CD4-positive, alpha-beta T cell (primary cell): ENCODE measurements around the gene ECI2. TPM values are rescaled to one million over a fixed set of nuclear protein-coding genes. Genes with fewer than 3 reads are reported as not detected.

Experiments
- ATAC-seq: fragments of 200-7000 bp; cut with Tn5 transposase; one replicate; pipeline ENCODE4 v1.10.0; 2022; ENCODE audit warnings: mild to moderate bottlenecking; ENCODE audit not compliant: poor library complexity
- CTCF ChIA-PET: fragments of 350-600 bp; sonication (Branson Sonifier 250); formaldehyde crosslinking; loops from one replicate; lab custom pipeline; 2021; ENCODE audit warnings: antibody characterized with exemption, inconsistent platforms; lab: Charles Lee
- POLR2A ChIA-PET: fragments of 350-600 bp; sonication (Branson Sonifier 250); formaldehyde crosslinking; loops from one replicate; lab custom pipeline; 2021; ENCODE audit warnings: antibody characterized with exemption, inconsistent platforms; lab: Charles Lee
- DNase-seq, 14 experiments: peaks; one replicate each; pipeline ENCODE4 v3.0.0-alpha.2; 2013 to 2020; ENCODE audit warnings: mixed read lengths in 2 of 14
- H3K27ac ChIP-seq, 2 donors: one replicate each; pipeline versions ENCODE4 v1.5.1 to v1.7.0; 2013; ENCODE audit warnings: low read length in 2 of 2, low read depth in 1 of 2, mild to moderate bottlenecking in 1 of 2
- H3K27me3 ChIP-seq, 2 experiments: 1 replicate in 1 of 2; 2 replicates in 1 of 2; pipeline versions ENCODE4 v1.6.1 to v1.7.0; 2013; ENCODE audit warnings: low read length in 2 of 2, control low read depth in 1 of 2, mild to moderate bottlenecking in 1 of 2, moderate library complexity in 1 of 2; ENCODE audit not compliant: insufficient read depth in 2 of 2, control insufficient read depth in 1 of 2
- H3K36me3 ChIP-seq: one replicate; pipeline ENCODE4 v1.6.1; 2013; ENCODE audit warnings: low read length, control low read depth; ENCODE audit not compliant: insufficient read depth
- H3K4me1 ChIP-seq: one replicate; pipeline ENCODE4 v1.6.1; 2013; ENCODE audit warnings: low read length, control low read depth; ENCODE audit not compliant: insufficient read depth
- H3K4me3 ChIP-seq: one replicate; pipeline ENCODE4 v1.5.1; 2013; ENCODE audit warnings: mild to moderate bottlenecking, low read length, moderate library complexity
- H3K9me3 ChIP-seq, 2 experiments: 1 replicate in 1 of 2; 2 replicates in 1 of 2; pipeline versions ENCODE4 v1.6.1 to v1.7.0; 2013; ENCODE audit warnings: low read length in 2 of 2, mild to moderate bottlenecking in 2 of 2, control low read depth in 1 of 2, moderate library complexity in 1 of 2; ENCODE audit not compliant: control insufficient read depth in 1 of 2, insufficient read depth in 1 of 2
- H3K27ac Mint-ChIP-seq: one replicate; pipeline ENCODE4 v1.8.0; 2020; ENCODE audit warnings: mixed read lengths
- H3K27me3 Mint-ChIP-seq: one replicate; pipeline ENCODE4 v1.8.0; 2021; ENCODE audit warnings: mixed read lengths
- H3K36me3 Mint-ChIP-seq: one replicate; pipeline ENCODE4 v1.8.0; 2021; ENCODE audit warnings: low read depth, mixed read lengths
- H3K4me1 Mint-ChIP-seq: one replicate; pipeline ENCODE4 v1.8.0; 2021; ENCODE audit warnings: low read depth, mixed read lengths
- H3K4me3 Mint-ChIP-seq: one replicate; pipeline ENCODE4 v1.8.0; 2020; ENCODE audit warnings: mild to moderate bottlenecking, mixed read lengths
- H3K9me3 Mint-ChIP-seq: one replicate; pipeline ENCODE4 v1.8.0; 2020; ENCODE audit warnings: mixed read lengths
- intact Hi-C, 2 experiments: fragments of 100-400 bp; cut with DNase I in 1 of 2; cut with micrococcal nuclease in 1 of 2; formaldehyde crosslinking; loops; one replicate each; pipeline versions ENCODE4 v1.15.1 to v1.9.0; 2023 to 2025; cut with DNase I, micrococcal nuclease
- total RNA-seq, 174 experiments: library from RNA in 2 of 174; stranded (reverse) in 2 of 174; gene quantifications; one replicate each; pipeline ENCODE4 v1.2.3 and lab custom pipeline; 2021 to 2026
- TF ChIP-seq, protein P1 (sequence below): fragments of 200-600 bp; IDR thresholded peaks from one replicate; pipeline ENCODE4 v1.8.0; 2022; ENCODE audit warnings: antibody characterized with exemption, mild to moderate bottlenecking

The ECI2 gene
- total RNA-seq, 2 experiments from 2014 or later, result 25.6 to 30.1 TPM

DNA sequence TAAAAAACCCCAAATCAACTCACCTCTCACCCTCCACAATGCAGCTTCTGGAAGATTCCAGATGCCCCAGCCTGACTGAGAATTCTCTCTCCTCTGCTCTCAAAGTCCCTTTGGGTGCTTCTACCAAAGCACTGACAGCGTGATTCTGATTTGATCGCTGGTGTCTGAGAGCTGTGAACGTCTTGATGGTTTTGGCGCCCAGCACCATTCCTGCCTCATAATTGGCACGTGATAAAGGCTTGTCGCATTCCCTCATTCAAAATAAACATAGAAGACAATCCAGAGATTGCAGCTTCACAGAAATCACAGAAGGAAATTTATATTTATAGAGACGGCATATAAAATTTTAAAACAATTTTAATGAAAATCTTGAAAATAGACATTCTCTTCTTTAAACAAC is 24.1 kb upstream of the ECI2 start:
- H3K4me1 ChIP-seq, result no peaks in the 10 kb centered on the region
- DNase-seq, result no peak
- ATAC-seq, result no peak
- Mint-ChIP-seq H3K27me3 (no peaks in the 10 kb centered on the region), H3K4me3 (no peak overlapping the region), H3K9me3 (no peaks in the 10 kb centered on the region), H3K36me3 (no peaks in the 10 kb centered on the region), H3K4me1 (peaks cover 5% of the 10 kb centered on the region), H3K27ac (no peak overlapping the region)
- H3K27ac ChIP-seq, result no peak overlapping the region
- no peaks in the 10 kb centered on the region for H3K9me3 ChIP-seq
- H3K4me3 ChIP-seq, result no peak overlapping the region
- TF ChIP-seq, protein P1, sequence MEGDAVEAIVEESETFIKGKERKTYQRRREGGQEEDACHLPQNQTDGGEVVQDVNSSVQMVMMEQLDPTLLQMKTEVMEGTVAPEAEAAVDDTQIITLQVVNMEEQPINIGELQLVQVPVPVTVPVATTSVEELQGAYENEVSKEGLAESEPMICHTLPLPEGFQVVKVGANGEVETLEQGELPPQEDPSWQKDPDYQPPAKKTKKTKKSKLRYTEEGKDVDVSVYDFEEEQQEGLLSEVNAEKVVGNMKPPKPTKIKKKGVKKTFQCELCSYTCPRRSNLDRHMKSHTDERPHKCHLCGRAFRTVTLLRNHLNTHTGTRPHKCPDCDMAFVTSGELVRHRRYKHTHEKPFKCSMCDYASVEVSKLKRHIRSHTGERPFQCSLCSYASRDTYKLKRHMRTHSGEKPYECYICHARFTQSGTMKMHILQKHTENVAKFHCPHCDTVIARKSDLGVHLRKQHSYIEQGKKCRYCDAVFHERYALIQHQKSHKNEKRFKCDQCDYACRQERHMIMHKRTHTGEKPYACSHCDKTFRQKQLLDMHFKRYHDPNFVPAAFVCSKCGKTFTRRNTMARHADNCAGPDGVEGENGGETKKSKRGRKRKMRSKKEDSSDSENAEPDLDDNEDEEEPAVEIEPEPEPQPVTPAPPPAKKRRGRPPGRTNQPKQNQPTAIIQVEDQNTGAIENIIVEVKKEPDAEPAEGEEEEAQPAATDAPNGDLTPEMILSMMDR, result no peak
- ChIA-PET CTCF (no interaction called here), POLR2A (no interaction called here)
- intact Hi-C loops, result loop anchor here in 1 of 2 experiments (5.0 kb wide), 4 partner anchors 37 to 882 kb away; no protein-coding TSS in a partner anchor
- no peaks in the 10 kb centered on the region for H3K27me3 ChIP-seq
- H3K36me3 ChIP-seq, result no peaks in the 10 kb centered on the region

DNA sequence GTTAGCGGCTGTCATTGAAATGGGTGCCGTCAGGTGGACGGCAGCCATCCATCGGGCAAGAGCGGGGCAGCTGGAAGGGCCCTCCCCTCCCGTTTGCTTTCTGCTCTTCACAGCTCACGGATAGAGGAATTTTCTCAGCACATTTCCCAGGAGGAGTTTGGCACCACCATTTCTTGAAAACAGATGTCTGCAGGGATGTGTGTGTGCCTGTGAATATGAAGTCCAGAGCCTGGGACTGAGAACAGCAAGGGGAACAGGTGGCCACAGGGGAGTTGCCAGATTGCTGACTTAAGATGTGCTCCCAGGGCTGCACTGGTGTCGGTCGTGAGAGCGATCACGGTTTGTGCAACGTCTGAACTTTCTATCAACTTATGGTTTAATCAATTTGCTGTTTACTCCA is 22.1 kb upstream of the ECI2 start:
- Mint-ChIP-seq H3K9me3 (no peaks in the 10 kb centered on the region), H3K4me3 (no peak overlapping the region), H3K4me1 (peaks cover 5% of the 10 kb centered on the region), H3K27me3 (peaks cover 7% of the 10 kb centered on the region), H3K27ac (no peak overlapping the region), H3K36me3 (no peaks in the 10 kb centered on the region)
- Histone ChIP-seq H3K9me3 (no peaks in the 10 kb centered on the region), H3K27me3 (no peaks in the 10 kb centered on the region), H3K27ac (no peak overlapping the region), H3K4me3 (no peak overlapping the region), H3K4me1 (no peaks in the 10 kb centered on the region), H3K36me3 (no peaks in the 10 kb centered on the region)
- DNase-seq, result no peak
- ChIA-PET POLR2A (no interaction called here), CTCF (no interaction called here)
- TF ChIP-seq, protein P1, result no peak
- intact Hi-C loops, result loop anchor here (2.0 to 5.0 kb wide), 6 partner anchors 23 to 880 kb away; partner anchors contain the start of gene ECI2 (in 1 of the 2)
- no peak for ATAC-seq

DNA sequence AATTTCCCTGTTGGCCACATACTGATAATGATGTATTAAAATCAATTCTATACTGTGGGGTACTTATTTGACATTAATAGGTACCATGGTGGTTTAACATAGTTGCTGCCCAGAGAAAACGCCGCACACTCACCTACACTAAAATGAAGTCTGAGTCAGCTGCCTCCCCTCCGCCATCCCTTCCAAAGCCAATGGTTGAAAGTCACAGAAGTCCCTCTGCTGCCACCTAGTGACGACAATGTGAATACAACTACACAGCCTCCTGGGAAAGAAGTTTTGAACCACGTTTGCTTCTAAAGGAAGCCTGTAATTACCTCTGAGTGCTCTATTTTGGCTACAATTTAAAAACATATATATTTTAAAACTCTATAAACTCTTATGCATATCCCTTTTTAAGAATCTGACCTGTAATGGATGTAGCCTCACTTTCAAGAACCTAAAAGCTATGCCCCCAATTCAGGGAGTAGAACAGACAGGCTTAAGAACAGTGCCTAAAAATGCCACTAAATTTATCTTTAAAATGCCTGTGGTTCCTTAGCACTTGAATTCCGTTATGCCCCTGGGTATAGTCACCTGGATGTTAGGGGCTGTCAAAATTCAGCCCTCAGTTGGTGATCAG is 20.6 kb upstream of the ECI2 start:
- H3K4me3 ChIP-seq, result no peak overlapping the region
- H3K27me3 Mint-ChIP-seq, result peaks cover 15% of the 10 kb centered on the region
- peak; percentile 57 to 91 (median 72) for DNase-seq
- H3K27ac ChIP-seq, result no peak overlapping the region
- H3K36me3 ChIP-seq, result no peaks in the 10 kb centered on the region
- H3K4me3 Mint-ChIP-seq, result no peak overlapping the region
- no peaks in the 10 kb centered on the region for H3K36me3 Mint-ChIP-seq
- intact Hi-C loops, result loop anchor here (1.0 to 5.0 kb wide), 8 partner anchors 21 to 879 kb away; partner anchors contain the start of gene ECI2 (in 1 of the 2)
- no peak overlapping the region for H3K27ac Mint-ChIP-seq
- CTCF ChIA-PET, result interaction anchor here (0.6 to 2.6 kb wide), 27 partner anchors 10 to 876 kb away, joined by 3 to 25 read pairs (median 4); partner anchors contain the start of genes ECI2 and FAM50B
- peaks cover 5% of the 10 kb centered on the region for H3K4me1 Mint-ChIP-seq
- H3K27me3 ChIP-seq, result no peaks in the 10 kb centered on the region
- H3K9me3 ChIP-seq, result no peaks in the 10 kb centered on the region
- TF ChIP-seq, protein P1, result peak; percentile 86
- no peaks in the 10 kb centered on the region for H3K9me3 Mint-ChIP-seq
- POLR2A ChIA-PET, result interaction anchor here (1.0 to 1.4 kb wide), 2 partner anchors 20 to 135 kb away, joined by 4 to 5 read pairs; a partner anchor contains a TSS
- H3K4me1 ChIP-seq, result no peaks in the 10 kb centered on the region
- peak; percentile 99 for ATAC-seq
